ENCODE data around the gene ARGFX. TPM values are rescaled to one million over a fixed set of nuclear protein-coding genes. Genes with fewer than 3 reads are reported as not detected.

Gene ARGFX
- polyA plus RNA-seq, 1 donor (not counting 4 experiments of a cell fraction or from before 2014, with no cell fraction given) = not detected

DNA sequence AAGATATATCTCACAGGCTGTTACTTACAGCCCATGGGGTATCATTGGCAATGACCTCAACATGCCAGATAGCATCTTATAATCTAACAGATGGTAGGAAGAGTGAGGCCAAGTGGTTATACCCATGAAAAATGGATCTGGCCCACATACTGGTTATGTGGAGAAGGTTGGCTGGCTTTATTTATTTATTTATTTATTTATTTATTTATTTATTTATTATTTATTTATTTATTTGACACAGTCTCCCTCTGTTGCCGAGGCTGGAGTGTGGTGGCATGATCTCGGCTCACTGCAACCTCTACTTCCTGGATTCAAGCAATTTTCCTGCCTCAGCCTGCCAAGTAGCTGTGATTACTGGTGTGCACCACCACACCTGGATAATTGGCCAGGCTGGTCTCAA, 37.0 kb downstream of the ARGFX start:
- FAIRE-seq (no peak), DNase-seq (ENCODE audit: low read depth, low spot score) (no peak)
- TF ChIP-seq EZH2 (IDR thresholded peaks at IDR 0.05; ENCODE audit: low read length) = no peak
- TF ChIP-seq, protein P1, sequence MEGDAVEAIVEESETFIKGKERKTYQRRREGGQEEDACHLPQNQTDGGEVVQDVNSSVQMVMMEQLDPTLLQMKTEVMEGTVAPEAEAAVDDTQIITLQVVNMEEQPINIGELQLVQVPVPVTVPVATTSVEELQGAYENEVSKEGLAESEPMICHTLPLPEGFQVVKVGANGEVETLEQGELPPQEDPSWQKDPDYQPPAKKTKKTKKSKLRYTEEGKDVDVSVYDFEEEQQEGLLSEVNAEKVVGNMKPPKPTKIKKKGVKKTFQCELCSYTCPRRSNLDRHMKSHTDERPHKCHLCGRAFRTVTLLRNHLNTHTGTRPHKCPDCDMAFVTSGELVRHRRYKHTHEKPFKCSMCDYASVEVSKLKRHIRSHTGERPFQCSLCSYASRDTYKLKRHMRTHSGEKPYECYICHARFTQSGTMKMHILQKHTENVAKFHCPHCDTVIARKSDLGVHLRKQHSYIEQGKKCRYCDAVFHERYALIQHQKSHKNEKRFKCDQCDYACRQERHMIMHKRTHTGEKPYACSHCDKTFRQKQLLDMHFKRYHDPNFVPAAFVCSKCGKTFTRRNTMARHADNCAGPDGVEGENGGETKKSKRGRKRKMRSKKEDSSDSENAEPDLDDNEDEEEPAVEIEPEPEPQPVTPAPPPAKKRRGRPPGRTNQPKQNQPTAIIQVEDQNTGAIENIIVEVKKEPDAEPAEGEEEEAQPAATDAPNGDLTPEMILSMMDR (optimal IDR thresholded peaks at IDR 0.05 in 1 of 3, IDR thresholded peaks at IDR 0.05 in 1 of 3, conservative IDR thresholded peaks at IDR 0.05 in 1 of 3; ENCODE audit: extremely low read depth in 1 of 3, insufficient read depth in 2 of 3, low read length in 3 of 3) = no peak
- H3K4me2 ChIP-seq (ENCODE audit: control insufficient read depth, extremely low read depth, insufficient read depth, low read depth, low read length) = no peak overlapping the region
- no peaks in the 10 kb centered on the region for H3K36me3 ChIP-seq (ENCODE audit: control insufficient read depth in 2 of 2, extremely low read depth in 1 of 2, insufficient read depth in 2 of 2, low read length in 2 of 2)
- H4K20me1 ChIP-seq (ENCODE audit: control insufficient read depth, extremely low read depth, insufficient read depth, low read length) = no peaks in the 10 kb centered on the region
- no peak overlapping the region for H3K4me3 ChIP-seq (ENCODE audit: control insufficient read depth in 2 of 3, extremely low read depth in 1 of 3, insufficient read depth in 2 of 3, low read depth in 1 of 3, low read length in 3 of 3)
- H3K4me1 ChIP-seq (ENCODE audit: control insufficient read depth, extremely low read depth, insufficient read depth, low read length) = no peaks in the 10 kb centered on the region
- no peak overlapping the region for H3K9ac ChIP-seq (ENCODE audit: control insufficient read depth, extremely low read depth, insufficient read depth, low read length)
- H3K27ac ChIP-seq (ENCODE audit: control insufficient read depth, insufficient read depth, low read length) = no peak overlapping the region
- dilution Hi-C loops (cut with MboI; ENCODE audit: extremely low pct_ligation_motif_present, low sequenced_read_pairs) = no loop called here
- H3K79me2 ChIP-seq (ENCODE audit: control insufficient read depth, insufficient read depth, low read length) = no peaks in the 10 kb centered on the region
- no peaks in the 10 kb centered on the region for H3K9me1 ChIP-seq (ENCODE audit: control insufficient read depth, extremely low read depth, insufficient read depth, low read length)
- no peaks in the 10 kb centered on the region for H3K27me3 ChIP-seq (ENCODE audit: control insufficient read depth, extremely low read depth, insufficient read depth, low read length)
- no peaks in the 10 kb centered on the region for H3K9me3 ChIP-seq (ENCODE audit: control insufficient read depth, low read depth, low read length)
- H2AFZ ChIP-seq (ENCODE audit: control insufficient read depth, low read length) = no peak overlapping the region

DNA sequence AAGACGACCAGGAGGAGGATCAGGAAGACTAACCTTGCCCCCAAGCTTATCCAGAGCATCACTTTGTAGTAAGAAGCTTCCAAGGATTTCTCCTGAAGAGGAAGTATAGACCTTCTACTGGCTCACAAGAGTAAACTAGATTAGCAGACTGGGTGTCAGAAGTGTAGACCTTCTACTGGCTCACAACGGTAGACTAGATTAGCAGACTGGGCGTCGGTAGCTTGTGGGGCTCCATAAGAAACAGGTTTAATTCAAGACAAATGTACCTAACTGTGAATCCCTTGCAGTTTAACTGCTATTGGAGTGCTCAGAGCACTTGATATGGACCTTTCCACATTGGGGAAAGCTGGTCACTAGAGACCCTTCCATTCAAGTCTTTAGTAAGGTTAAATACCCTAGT, 38.4 kb downstream of the ARGFX start:
- Histone ChIP-seq H3K4me1 (ENCODE audit: control insufficient read depth, extremely low read depth, insufficient read depth, low read length) (no peaks in the 10 kb centered on the region), H2AFZ (ENCODE audit: control insufficient read depth, low read length) (no peak overlapping the region), H3K9ac (ENCODE audit: control insufficient read depth, extremely low read depth, insufficient read depth, low read length) (no peak overlapping the region), H3K79me2 (ENCODE audit: control insufficient read depth, insufficient read depth, low read length) (no peaks in the 10 kb centered on the region), H3K4me2 (ENCODE audit: control insufficient read depth, extremely low read depth, insufficient read depth, low read depth, low read length) (no peak overlapping the region), H3K27me3 (ENCODE audit: control insufficient read depth, extremely low read depth, insufficient read depth, low read length) (no peaks in the 10 kb centered on the region), H4K20me1 (ENCODE audit: control insufficient read depth, extremely low read depth, insufficient read depth, low read length) (no peaks in the 10 kb centered on the region), H3K9me3 (ENCODE audit: control insufficient read depth, low read depth, low read length) (no peaks in the 10 kb centered on the region), H3K9me1 (ENCODE audit: control insufficient read depth, extremely low read depth, insufficient read depth, low read length) (no peaks in the 10 kb centered on the region), H3K4me3 (ENCODE audit: control insufficient read depth in 2 of 3, extremely low read depth in 1 of 3, insufficient read depth in 2 of 3, low read depth in 1 of 3, low read length in 3 of 3) (no peak overlapping the region), H3K36me3 (ENCODE audit: control insufficient read depth in 2 of 2, extremely low read depth in 1 of 2, insufficient read depth in 2 of 2, low read length in 2 of 2) (no peaks in the 10 kb centered on the region), H3K27ac (ENCODE audit: control insufficient read depth, insufficient read depth, low read length) (no peak overlapping the region)
- dilution Hi-C loops (cut with MboI; ENCODE audit: extremely low pct_ligation_motif_present, low sequenced_read_pairs) = no loop called here
- TF ChIP-seq, protein P1 (optimal IDR thresholded peaks at IDR 0.05 in 1 of 3, IDR thresholded peaks at IDR 0.05 in 1 of 3, conservative IDR thresholded peaks at IDR 0.05 in 1 of 3; ENCODE audit: extremely low read depth in 1 of 3, insufficient read depth in 2 of 3, low read length in 3 of 3) = no peak
- no peak for TF ChIP-seq EZH2 (IDR thresholded peaks at IDR 0.05; ENCODE audit: low read length)
- DNase-seq (ENCODE audit: low read depth, low spot score) (no peak), FAIRE-seq (no peak)

Other genes starting within 250 kb of the ARGFX start
- 0.97 to 4.4 TPM (median 1.9 TPM) in 3 replicates for gene POLQ, start 22.0 kb upstream of the ARGFX start, polyA plus RNA-seq
- not detected in 3 replicates for gene FBXO40, start 25.4 kb downstream of the ARGFX start, polyA plus RNA-seq
- gene HCLS1, start 93.0 kb downstream of the ARGFX start, polyA plus RNA-seq = 0.03 to 0.42 TPM (median 0.10 TPM) in 3 replicates
- 10.8 to 21.9 TPM (median 21.7 TPM) in 3 replicates for gene GOLGB1, start 181.8 kb downstream of the ARGFX start, polyA plus RNA-seq

Measured in keratinocyte (primary cell).